MM.1S (cell line): ENCODE results near the gene HPSE2.

Experiments used
- CTCF ChIP-seq: fragments of 300-600 bp; sonication (generic); IDR thresholded peaks from 2 replicates; pipeline ENCODE4 v1.5.1; 2016; ENCODE audit warnings: antibody characterized with exemption, low read length, mixed read lengths
- EZH2 ChIP-seq: fragments of 300-600 bp; sonication (generic); optimal IDR thresholded peaks from 2 replicates; pipeline ENCODE3; 2017; ENCODE audit warnings: low read depth, mild to moderate bottlenecking, antibody characterized with exemption, low read length, mixed read lengths

GRCh38 chr10:98920807-98921206 lies 314.8 kb downstream of the HPSE2 start:
- TF ChIP-seq CTCF (no peak), EZH2 (no peak)
